ENCODE results near the gene ATP8A2. TPM values are rescaled to one million over a fixed set of nuclear protein-coding genes. Genes with fewer than 3 reads are reported as not detected.

Gene ATP8A2
- total RNA-seq, 2 experiments from 2014 or later: not detected

DNA sequence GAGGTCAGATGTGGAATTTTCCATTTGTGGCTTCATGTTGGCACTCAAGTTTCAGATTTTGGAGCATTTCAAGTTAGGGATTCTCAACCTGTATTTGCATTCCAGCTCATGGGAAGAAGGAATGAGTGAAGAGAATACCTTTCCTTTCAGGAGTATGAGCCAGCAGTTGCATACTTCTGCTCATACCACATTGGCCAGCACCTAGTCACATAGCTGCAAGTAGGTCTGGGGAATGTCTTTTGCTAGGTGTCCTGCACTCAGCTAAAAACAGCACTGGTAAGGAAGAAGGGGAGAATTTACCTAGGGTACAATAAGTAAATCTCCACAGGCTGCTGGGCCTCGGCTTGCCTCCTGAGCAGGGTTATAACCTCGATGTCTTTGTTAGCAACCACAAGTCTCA is 24.6 kb upstream of the ATP8A2 start:
- TF ChIP-seq, protein P1, sequence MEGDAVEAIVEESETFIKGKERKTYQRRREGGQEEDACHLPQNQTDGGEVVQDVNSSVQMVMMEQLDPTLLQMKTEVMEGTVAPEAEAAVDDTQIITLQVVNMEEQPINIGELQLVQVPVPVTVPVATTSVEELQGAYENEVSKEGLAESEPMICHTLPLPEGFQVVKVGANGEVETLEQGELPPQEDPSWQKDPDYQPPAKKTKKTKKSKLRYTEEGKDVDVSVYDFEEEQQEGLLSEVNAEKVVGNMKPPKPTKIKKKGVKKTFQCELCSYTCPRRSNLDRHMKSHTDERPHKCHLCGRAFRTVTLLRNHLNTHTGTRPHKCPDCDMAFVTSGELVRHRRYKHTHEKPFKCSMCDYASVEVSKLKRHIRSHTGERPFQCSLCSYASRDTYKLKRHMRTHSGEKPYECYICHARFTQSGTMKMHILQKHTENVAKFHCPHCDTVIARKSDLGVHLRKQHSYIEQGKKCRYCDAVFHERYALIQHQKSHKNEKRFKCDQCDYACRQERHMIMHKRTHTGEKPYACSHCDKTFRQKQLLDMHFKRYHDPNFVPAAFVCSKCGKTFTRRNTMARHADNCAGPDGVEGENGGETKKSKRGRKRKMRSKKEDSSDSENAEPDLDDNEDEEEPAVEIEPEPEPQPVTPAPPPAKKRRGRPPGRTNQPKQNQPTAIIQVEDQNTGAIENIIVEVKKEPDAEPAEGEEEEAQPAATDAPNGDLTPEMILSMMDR (conservative IDR thresholded peaks at IDR 0.05; ENCODE audit: low read length): no peak
- no peak for TF ChIP-seq EZH2phosphoT487 (IDR thresholded peaks at IDR 0.05; ENCODE audit: borderline replicate concordance, low read depth, low read length)
- no peaks in the 10 kb centered on the region for H3K79me2 ChIP-seq (ENCODE audit: insufficient read depth, low read depth, low read length)
- H2AFZ ChIP-seq (ENCODE audit: low read length): no peak overlapping the region
- H4K20me1 ChIP-seq (ENCODE audit: insufficient read depth, low read length): no peaks in the 10 kb centered on the region
- intact Hi-C loops (cut with micrococcal nuclease; ENCODE audit: unreplicated experiment): no loop called here
- no peaks in the 10 kb centered on the region for H3K4me1 ChIP-seq (ENCODE audit: insufficient read depth, low read length, poor library complexity, severe bottlenecking)
- DNase-seq (ENCODE audit: low spot score): no peak
- no peak overlapping the region for H3K4me3 ChIP-seq (ENCODE audit: low read depth, low read length, poor library complexity, severe bottlenecking)
- ChIA-PET POLR2A (interaction anchor here (0.6 kb wide), 2 partner anchors 37 to 1531 kb away, joined by 3 read pairs; no protein-coding TSS in a partner anchor), CTCF (ENCODE audit: unreplicated experiment) (no interaction called here)
- peaks cover 5% of the 10 kb centered on the region; the same call in 1 of the 2 replicates for H3K36me3 ChIP-seq (ENCODE audit: insufficient read depth, low read length)
- BruUV-seq (replicated peaks): no TSS peak
- no peaks in the 10 kb centered on the region for H3K9me2 ChIP-seq (ENCODE audit: insufficient read depth, low read length)
- H3K9me3 ChIP-seq (ENCODE audit: low read length): no peaks in the 10 kb centered on the region
- H3K27ac ChIP-seq (ENCODE audit: low read depth, low read length, poor library complexity, severe bottlenecking): no peak overlapping the region
- H3K4me2 ChIP-seq (ENCODE audit: low read length): no peak overlapping the region

DNA sequence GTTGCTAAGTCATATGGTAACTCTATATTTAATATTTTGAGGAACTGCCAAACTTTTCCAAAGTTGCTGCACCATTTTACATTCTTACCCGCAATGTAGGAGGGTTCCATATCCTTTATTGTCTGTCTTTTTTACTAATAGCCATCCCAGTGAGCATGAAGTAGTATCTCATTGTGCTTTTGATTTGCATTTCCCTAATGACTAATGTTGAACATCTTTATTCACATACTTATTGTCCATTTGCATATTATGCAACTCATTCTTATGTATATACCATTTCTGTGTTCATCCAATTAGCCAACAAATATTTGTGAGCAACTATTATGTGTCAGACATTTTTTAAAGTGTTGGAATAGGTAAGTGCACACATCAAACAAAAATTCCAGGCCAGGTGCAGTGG is 20.4 kb upstream of the ATP8A2 start:
- ChIA-PET POLR2A (interaction anchor here (0.7 kb wide), 1 partner anchor 1994 kb away, joined by 4 read pairs; no protein-coding TSS in a partner anchor), CTCF (ENCODE audit: unreplicated experiment) (no interaction called here)
- no peaks in the 10 kb centered on the region for H3K9me3 ChIP-seq (ENCODE audit: low read length)
- H3K9me2 ChIP-seq (ENCODE audit: insufficient read depth, low read length): no peaks in the 10 kb centered on the region
- TF ChIP-seq EZH2phosphoT487 (IDR thresholded peaks at IDR 0.05; ENCODE audit: borderline replicate concordance, low read depth, low read length): no peak
- TF ChIP-seq, protein P1 (conservative IDR thresholded peaks at IDR 0.05; ENCODE audit: low read length): no peak
- no peaks in the 10 kb centered on the region for H3K4me1 ChIP-seq (ENCODE audit: insufficient read depth, low read length, poor library complexity, severe bottlenecking)
- H4K20me1 ChIP-seq (ENCODE audit: insufficient read depth, low read length): no peaks in the 10 kb centered on the region
- BruUV-seq (replicated peaks): no TSS peak
- H3K4me2 ChIP-seq (ENCODE audit: low read length): no peak overlapping the region
- no peak overlapping the region for H3K27ac ChIP-seq (ENCODE audit: low read depth, low read length, poor library complexity, severe bottlenecking)
- intact Hi-C loops (cut with micrococcal nuclease; ENCODE audit: unreplicated experiment): no loop called here
- H3K36me3 ChIP-seq (ENCODE audit: insufficient read depth, low read length): no peaks in the 10 kb centered on the region
- H2AFZ ChIP-seq (ENCODE audit: low read length): no peak overlapping the region
- no peak for DNase-seq (ENCODE audit: low spot score)
- H3K79me2 ChIP-seq (ENCODE audit: insufficient read depth, low read depth, low read length): no peaks in the 10 kb centered on the region
- H3K4me3 ChIP-seq (ENCODE audit: low read depth, low read length, poor library complexity, severe bottlenecking): no peak overlapping the region

DNA sequence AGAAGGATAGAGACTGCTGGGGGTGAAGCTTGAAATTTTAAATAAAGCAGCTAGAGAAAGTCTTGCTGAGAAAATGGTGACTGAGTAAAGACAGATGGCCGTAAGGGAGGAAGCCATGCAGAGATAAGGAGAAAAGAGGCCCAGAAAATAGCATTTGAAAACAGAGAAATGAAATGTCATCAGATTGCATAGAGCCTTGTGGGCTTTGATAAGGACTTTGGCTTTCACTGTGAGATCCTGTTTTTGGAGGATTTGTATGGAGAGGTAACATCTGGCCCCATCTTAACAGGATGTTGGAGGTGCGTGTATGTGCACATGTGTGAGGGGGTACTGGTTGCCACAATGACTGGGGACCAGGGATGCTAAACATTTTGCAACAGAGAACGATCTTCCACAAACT is 19.5 kb upstream of the ATP8A2 start:
- no peak overlapping the region for H2AFZ ChIP-seq (ENCODE audit: low read length)
- H4K20me1 ChIP-seq (ENCODE audit: insufficient read depth, low read length): no peaks in the 10 kb centered on the region
- no peak overlapping the region for H3K4me2 ChIP-seq (ENCODE audit: low read length)
- H3K27ac ChIP-seq (ENCODE audit: low read depth, low read length, poor library complexity, severe bottlenecking): no peak overlapping the region
- ChIA-PET CTCF (ENCODE audit: unreplicated experiment) (no interaction called here), POLR2A (no interaction called here)
- intact Hi-C loops (cut with micrococcal nuclease; ENCODE audit: unreplicated experiment): no loop called here
- no peak for DNase-seq (ENCODE audit: low spot score)
- no peaks in the 10 kb centered on the region for H3K36me3 ChIP-seq (ENCODE audit: insufficient read depth, low read length)
- no peaks in the 10 kb centered on the region for H3K79me2 ChIP-seq (ENCODE audit: insufficient read depth, low read depth, low read length)
- BruUV-seq (replicated peaks): no TSS peak
- H3K4me1 ChIP-seq (ENCODE audit: insufficient read depth, low read length, poor library complexity, severe bottlenecking): no peaks in the 10 kb centered on the region
- H3K4me3 ChIP-seq (ENCODE audit: low read depth, low read length, poor library complexity, severe bottlenecking): no peak overlapping the region
- no peaks in the 10 kb centered on the region for H3K9me3 ChIP-seq (ENCODE audit: low read length)
- TF ChIP-seq EZH2phosphoT487 (IDR thresholded peaks at IDR 0.05; ENCODE audit: borderline replicate concordance, low read depth, low read length): no peak
- TF ChIP-seq, protein P1 (conservative IDR thresholded peaks at IDR 0.05; ENCODE audit: low read length): no peak
- no peaks in the 10 kb centered on the region for H3K9me2 ChIP-seq (ENCODE audit: insufficient read depth, low read length)

Data from OCI-LY7 (cell line).